Fibroblast of skin of right quadriceps (primary cell): ENCODE measurements around the gene GBP1.
A peak's percentile ranks its signal among the peaks of the same experiment; 100 is the strongest.
"Not testable (repeated sequence)": the region's sequence is repeated elsewhere in the genome, so short reads cannot be mapped to it uniquely, and the experiment has no call there.

Experiments used
- DNase-seq: peaks from one replicate; pipeline ENCODE4 v3.0.0-alpha.2; 2013

GBP1 gene

GRCh38 chr1:89051300-89051954 lies 13.6 kb downstream of the GBP1 start:
- DNase-seq, result no peak

GRCh38 chr1:89050649-89051033 lies 14.4 kb downstream of the GBP1 start:
- DNase-seq, result no peak

GRCh38 chr1:89049901-89050648 lies 14.9 kb downstream of the GBP1 start:
- not testable (repeated sequence) for DNase-seq

GRCh38 chr1:89049187-89049586 lies 15.8 kb downstream of the GBP1 start:
- DNase-seq, result not testable (repeated sequence)

GRCh38 chr1:89047734-89048133 lies 17.3 kb downstream of the GBP1 start:
- DNase-seq, result peak; percentile 26

- DNase-seq, result not testable (repeated sequence)
Measured at GRCh38 chr1:89046318-89047183, 18.5 kb downstream of the GBP1 start.

- no peak for DNase-seq
Measured at GRCh38 chr1:89044970-89045721, 19.9 kb downstream of the GBP1 start.

- DNase-seq, result no peak
Measured at GRCh38 chr1:89043940-89044339, 21.1 kb downstream of the GBP1 start.

GRCh38 chr1:89042491-89042890 lies 22.5 kb downstream of the GBP1 start:
- no peak for DNase-seq

GRCh38 chr1:89041721-89042120 lies 23.3 kb downstream of the GBP1 start:
- DNase-seq, result no peak

- peak; percentile 71 for DNase-seq
Measured at GRCh38 chr1:89041119-89041641, 23.8 kb downstream of the GBP1 start.

- no peak for DNase-seq
Measured at GRCh38 chr1:89040315-89040626, 24.7 kb downstream of the GBP1 start.

GRCh38 chr1:89037186-89037585 lies 27.8 kb downstream of the GBP1 start:
- no peak for DNase-seq

GRCh38 chr1:89035080-89035479 lies 29.9 kb downstream of the GBP1 start:
- DNase-seq, result no peak

GRCh38 chr1:89034004-89034403 lies 31.0 kb downstream of the GBP1 start:
- DNase-seq, result not testable (repeated sequence)

GRCh38 chr1:89029051-89029450 lies 36.0 kb downstream of the GBP1 start:
- DNase-seq, result peak; percentile 17

- DNase-seq, result no peak
Measured at GRCh38 chr1:89025928-89026327, 39.1 kb downstream of the GBP1 start.

- no peak for DNase-seq
Measured at GRCh38 chr1:89023026-89023425, 42.0 kb downstream of the GBP1 start.

GRCh38 chr1:89022167-89022959 lies 42.6 kb downstream of the GBP1 start, which contains the start of gene GBP3:
Gene GBP3, minus strand, starts transcription at chr1:89022866. Its CDS starts 2,145 bp downstream, at chr1:89020721.
- DNase-seq, result peak; percentile 68

GRCh38 chr1:89018318-89018717 lies 46.7 kb downstream of the GBP1 start:
- DNase-seq, result not testable (repeated sequence)

GRCh38 chr1:89008511-89008910 lies 56.5 kb downstream of the GBP1 start:
- DNase-seq, result no peak
